HG03064 (cell line): ENCODE results near the gene MAP7D3.
A peak's percentile ranks its signal among the peaks of the same experiment; 100 is the strongest.
"Not testable (repeated sequence)": the region's sequence is repeated elsewhere in the genome, so short reads cannot be mapped to it uniquely, and the experiment has no call there.

Experiments
- ATAC-seq: cut with Tn5 transposase; IDR thresholded peaks from one replicate; pipeline ENCODE4 v1.9.1; 2021; ENCODE audit warnings: low read depth; ENCODE audit not compliant: unreplicated experiment

MAP7D3 gene

DNA sequence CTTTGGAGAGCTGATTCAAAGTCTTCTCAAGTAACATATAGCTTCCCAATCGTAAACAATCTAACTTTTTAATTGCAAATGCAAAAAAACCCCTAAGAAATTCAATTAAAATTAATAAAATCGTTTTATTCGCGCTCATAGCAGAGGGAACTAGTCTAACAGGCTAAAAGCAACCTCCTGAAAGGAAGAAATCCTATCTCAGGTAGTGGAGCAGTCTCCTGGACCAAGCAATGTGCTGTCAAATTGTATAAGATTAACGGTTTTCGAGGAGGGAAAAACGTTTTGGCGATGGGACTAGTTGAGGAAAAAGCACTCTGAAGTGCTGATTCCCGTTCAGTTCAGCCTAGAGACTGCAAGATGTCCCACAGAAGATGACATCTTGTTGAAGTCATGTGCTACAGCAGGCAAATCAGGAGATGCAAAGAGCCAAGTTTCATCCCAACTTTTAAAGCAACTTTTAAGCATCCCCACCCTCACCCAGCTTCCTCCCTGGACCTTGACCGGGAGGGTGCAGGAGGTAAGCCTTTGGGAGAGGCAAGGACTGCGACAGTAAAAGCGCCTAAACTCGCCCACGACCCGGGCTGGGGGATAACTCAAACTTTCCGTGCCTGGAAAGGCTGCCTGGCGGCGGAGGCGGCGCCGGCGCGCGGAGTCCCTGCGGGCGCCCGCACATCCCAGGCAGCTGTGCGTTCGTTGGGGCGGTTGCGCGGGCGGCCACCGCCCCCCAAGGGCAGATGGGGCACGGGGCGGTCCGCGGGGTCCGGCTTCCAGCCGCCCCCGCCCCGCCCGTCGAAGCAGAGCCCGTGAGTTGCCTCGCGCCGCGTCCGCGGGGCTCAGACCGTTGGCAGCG lies 784 bp downstream of the MAP7D3 start:
- peak; percentile 40 for ATAC-seq

DNA sequence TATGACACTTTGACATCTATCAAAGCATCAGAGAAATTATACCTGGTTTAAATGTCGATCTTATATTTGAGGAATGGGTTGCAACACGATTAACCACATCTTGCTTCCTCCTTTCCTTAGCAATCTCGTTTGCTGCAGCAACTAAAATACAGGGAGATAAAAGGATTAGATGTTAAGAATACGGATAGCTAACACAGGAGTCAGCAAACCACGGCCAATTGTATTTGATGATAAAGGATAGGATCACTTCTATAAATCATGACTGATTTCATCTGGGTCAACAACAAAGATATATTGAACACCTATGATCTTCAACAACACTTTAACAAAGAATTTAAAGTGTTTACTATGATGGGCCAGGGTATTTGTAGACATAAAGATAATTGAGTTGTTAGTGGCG lies 5.0 kb downstream of the MAP7D3 start:
- ATAC-seq: no peak

DNA sequence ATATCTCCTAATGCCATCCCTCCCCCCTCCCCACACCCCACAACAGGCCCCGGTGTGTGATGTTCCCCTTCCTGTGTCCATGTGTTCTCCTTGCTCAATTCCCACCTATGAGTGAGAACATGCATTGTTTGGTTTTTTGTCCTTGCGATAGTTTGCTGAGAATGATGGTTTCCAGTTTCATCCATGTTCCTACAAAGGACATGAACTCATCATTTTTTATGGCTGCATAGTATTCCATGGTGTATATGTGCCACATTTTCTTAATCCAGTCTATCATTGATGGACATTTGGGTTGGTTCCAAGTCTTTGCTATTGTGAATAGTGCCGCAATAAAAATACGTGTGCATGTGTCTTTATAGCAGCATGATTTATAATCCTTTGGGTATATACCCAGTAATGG lies 13.4 kb downstream of the MAP7D3 start:
- not testable (repeated sequence) for ATAC-seq

DNA sequence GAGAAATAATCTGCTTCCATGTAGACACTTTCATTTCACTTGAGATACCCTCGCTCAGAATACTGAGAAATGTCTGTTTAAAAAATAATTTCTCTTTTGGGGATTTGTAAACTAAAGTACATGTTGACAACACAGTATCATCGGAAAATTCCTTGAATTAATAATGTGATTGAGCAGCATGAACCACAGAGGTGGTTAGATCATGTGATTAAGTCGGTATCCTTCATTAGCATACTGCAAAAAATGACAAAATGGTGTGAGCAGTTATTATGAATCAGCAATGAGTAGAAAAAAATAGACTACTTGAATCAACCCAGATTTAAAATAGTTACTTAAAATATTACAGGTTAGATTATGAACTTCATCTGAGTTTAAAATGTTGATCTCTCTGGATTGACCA lies 14.1 kb downstream of the MAP7D3 start:
- ATAC-seq: no peak

DNA sequence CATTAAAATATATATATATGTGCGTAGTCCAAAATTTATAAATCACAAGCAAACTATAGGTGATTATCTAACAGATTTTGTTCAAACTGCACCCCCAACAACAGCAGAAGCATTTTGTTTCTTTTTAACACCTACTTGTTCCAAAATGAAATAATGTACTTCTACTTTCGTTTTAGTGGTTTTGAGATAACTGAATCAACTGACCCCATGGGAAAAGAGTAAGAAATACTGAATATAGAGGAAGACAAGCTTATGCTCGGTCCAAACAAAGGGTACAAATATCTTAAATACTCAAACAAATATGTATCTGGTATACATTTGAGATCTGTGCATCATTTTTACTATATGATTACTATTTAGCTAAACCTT lies 22.4 kb downstream of the MAP7D3 start:
- ATAC-seq: no peak

DNA sequence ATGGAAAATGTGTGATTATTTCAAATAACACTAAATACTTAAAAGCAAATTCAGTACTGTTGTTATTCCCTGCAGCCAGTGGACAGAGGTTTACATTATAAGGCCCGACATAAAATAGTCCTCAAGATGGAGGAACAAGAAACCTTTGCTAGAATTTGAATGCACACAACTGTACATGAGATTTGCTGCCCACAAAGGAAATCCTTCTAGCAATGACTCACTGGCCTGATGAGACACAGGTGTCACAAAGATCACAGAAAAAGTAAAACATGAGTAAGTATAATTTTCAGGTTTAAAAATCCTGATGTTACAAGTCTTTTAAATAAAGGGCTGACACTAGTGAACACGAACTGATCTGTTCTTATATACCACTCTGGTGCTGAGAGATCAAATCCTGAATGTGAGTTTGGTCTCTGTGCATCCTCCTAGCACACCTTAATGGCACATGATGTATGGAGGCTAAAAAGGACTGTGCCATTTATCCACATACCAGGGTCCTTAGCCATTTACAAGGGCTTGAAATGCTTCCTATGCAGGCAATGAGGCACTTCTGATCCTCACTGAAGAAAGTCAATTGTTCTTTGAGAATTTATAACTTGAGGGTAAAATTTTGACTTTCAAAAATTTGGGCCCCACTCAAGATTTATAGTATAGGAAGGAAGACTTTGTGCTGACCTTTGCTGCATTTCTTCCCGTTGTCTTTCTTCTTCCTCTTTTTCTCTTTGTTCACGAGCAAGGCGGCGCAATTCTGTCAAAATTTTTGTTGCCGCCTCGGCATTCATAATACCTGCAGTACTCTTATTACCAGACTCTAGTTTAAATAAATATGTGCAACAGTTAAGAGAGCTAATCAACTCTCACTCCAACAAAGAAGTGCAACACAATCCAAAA lies 23.0 kb downstream of the MAP7D3 start:
- no peak for ATAC-seq

DNA sequence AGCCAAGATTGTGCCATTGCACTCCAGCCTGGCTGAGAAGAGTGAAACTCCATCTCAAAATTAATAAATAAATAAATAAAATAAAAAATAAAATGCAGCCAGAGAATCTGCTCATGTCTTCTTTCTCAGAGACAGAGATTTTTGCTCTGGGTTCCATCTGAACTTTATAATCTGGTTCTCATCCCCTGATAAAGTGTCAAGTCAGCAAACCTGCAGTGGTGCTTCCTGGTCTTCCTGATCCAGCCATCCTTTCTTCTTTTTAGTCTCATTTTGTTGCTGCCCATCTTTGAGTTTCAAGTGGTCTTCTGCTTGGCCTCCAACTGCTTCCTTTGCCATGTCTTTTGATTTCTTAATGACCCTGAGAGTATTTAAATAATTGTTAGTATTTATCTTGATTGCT lies 24.1 kb downstream of the MAP7D3 start:
- no peak for ATAC-seq

DNA sequence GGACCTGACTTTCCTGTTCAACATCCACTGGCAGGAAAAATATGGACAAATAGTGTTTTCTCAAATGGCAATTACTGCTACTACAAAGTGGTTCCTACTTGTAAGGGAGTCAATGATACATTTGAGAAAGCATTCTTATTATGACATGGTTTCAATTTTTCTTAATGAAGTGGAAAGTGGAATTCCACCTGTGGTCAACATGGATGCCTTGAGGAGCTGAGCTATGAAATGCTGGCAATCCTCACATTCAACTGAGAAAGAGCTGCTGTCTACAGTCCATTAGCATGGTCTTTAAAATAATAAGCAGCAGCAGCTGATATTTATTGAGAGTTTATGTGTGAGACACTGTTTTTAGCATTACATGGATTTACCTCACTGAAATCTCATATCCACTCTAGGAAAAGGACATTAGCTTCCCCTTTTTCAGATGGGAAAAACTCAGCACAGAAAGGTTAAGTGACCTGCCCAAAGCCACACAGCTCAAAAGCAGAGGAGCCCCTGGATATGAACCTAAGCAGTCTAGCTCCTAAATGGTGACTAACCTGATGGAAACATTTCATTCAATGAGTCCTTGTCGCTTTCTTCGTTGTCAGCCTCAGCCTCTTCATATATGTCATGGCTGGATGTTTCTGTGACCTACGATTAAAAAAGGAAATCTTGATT lies 29.2 kb downstream of the MAP7D3 start:
- no peak for ATAC-seq

DNA sequence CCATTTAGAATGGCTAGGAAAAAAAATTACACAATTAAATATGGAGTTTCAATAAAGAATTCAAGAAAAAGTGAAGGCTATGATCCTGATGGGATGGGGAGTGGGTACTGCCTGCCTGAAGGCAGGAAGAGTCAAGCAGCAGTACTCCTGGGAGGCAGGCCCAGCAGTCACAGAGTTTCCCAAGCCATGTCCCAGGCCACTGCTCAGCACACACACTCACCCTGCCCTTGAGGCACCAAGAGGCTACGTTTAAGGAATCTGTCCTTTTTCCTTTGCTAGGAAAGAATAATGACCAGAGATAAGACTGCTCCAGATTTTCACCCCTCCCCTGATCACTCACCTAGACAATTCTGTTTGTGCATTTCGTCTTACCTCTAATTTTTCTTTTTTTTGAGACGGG lies 30.2 kb downstream of the MAP7D3 start:
- no peak for ATAC-seq

DNA sequence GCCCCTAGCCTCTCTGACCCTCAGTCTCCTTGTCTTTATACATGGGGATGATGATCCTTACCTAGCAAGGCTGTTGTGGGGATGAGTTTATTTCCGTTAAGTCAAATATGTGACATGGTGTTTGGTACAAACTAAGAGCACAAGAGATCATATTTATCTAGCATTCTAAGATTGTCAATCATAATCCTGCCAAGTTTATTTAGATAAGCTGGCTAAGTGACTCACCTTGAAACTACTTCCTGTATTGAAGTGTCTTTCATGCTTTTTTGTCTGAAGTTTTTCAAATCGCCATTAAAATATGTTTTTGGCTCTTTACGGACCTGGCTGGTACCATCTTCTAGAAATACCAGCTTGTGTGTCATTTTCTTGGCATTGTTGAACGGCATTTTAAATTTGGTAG lies 30.7 kb downstream of the MAP7D3 start:
- ATAC-seq: no peak

DNA sequence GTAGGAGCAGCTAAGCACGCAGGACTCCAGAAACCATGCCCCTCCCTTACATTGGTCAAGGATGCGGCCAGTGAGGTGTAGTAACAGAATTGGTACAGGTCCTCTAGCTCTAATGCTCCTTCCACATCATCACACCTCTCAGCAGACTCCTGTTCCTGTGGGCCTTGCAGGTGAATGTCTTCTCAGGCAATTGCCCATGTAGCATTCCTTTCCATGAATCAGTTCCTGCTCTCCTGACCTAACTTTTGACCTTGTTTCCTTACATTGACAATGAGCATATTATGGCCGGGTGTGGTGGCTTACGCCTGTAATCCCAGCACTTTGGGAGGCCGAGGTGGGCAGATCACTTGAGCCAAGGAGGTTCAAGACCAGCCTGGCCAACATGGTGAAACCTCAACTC lies 31.3 kb downstream of the MAP7D3 start:
- no peak for ATAC-seq

DNA sequence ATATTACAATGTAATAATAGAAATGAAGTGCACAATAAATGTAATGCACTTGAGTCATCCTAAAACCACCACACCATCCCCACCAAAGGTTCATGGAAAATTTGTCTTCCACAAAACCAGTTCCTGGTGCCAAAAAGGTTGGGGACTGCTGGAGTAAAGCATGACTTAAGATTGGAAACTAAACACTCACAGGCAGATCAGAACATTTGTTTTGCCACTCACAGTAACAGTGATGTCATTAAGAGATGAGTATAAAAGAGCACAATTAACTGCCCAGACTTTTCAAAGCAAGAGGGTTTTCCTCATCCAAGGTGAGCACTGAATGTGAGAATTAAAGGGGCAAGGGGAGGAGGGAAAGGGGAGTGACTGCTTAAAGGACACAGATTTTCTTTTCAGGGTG lies 35.6 kb downstream of the MAP7D3 start:
- no peak for ATAC-seq

DNA sequence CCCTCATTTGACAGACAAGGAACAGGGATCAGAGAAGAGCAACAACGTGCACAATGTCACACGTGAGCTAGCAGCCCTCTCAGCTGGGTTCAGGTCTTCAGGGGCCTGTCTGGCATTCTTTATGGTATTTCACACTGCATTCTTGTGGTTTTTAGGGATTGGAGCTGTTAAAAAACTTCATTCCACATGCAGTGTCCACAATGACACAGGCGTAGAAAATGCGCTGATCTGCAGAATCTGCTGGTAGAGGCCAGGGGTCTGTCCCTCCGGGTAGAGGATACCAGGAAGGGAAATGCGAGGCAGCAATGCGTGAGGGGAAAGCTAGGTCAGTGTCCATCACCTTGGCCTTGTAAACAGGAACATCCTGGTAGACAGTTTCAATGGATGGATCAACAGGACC lies 36.6 kb downstream of the MAP7D3 start:
- ATAC-seq: no peak

DNA sequence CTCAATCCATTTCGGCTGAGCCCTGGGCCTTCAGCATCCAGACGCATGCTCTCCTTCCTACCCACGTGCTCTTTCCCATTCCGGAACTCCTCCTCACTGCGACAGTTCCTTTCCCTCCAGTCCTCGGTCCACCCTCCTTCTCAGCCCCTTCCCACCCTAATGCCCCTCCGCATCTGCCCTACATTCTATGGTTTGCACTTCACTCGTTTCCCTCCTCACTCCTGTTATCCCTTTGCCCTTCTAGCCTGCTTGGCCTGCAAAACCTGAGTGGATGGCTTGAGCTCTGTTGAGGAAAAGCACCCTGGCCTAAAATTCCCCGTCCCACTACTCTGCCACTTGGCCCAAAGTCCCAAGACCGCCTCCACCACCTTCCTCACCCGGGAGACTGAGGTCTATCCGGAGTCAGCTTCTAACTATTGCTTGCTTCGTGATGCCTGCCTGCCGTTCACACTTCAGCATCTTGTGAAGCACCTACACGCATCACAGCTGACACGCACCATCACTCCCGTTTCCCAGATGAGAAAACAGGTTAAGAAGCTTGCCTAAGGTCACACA lies 38.6 kb downstream of the MAP7D3 start:
- no peak for ATAC-seq

DNA sequence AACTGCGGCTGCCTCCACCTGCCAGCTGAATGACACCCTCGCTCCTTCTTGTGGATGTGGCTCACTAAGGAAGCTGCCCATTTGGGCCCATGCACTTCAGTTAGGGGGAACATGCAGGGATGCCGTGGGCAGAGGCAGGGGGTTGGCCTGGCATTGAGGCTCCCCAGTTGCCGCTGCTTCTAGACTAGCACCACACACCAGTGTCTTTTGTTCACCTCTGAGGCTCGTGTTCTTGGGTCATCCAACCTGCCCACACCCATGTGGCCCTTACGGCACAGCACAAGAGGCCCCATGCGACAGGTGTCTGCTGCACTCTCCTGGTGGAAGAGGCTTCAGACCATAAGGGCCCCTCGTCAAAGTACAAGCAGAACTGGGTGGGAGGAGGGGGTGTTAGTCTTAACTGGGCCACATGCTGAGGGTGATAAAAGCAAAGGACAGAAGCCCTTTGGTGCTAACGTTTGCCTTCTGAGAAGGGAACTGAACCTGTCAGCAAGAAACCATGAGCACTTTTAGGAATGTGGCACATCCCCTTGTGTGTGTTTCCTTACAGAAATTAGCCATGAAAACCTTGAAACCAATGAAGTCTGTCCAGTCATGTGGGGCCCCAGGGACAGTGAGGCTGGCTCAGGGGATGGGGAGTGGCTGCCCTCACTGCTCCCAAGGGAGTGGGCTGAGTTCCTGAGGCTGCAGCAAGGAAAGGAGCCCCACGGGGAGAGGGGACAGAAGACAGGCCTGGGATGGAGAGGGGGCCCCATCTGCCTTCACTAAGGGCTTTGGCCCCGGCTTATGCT lies 39.2 kb downstream of the MAP7D3 start:
- no peak for ATAC-seq

DNA sequence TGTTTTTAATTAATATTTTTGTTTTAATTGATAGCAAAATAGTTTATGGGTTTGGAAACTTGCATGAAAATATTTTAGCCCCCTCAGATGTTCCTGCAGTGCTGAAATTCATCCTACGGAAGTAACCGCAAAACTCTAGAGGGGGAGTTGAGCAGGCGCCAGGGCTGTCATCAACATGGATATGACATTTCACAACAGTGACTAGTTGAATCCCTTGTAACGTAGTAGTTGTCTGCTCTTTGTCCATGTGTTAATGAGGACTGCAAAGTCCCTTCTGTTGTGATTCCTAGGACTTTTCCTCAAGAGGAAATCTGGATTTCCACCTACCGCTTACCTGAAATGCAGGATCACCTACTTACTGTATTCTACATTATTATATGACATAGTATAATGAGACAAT lies 40.4 kb downstream of the MAP7D3 start:
- no peak for ATAC-seq

DNA sequence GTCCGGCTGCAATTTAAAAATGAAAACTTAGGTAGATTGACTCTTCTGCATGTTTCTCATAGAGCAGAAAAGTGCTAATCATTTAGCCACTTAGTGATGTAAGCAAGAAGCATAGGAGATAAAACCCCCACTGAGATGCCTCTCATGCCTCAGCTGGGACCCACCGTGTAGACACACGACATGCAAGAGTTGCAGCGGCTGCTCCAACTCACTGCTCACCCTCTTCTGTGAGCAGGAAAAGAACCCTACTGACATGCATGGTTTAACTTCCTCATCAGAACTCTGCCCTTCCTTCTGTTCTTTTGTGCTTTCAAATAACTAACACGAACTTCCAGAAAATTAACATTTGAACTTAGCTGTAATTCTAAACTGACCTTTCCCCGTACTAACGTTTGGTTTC lies 41.0 kb downstream of the MAP7D3 start:
- ATAC-seq: no peak

DNA sequence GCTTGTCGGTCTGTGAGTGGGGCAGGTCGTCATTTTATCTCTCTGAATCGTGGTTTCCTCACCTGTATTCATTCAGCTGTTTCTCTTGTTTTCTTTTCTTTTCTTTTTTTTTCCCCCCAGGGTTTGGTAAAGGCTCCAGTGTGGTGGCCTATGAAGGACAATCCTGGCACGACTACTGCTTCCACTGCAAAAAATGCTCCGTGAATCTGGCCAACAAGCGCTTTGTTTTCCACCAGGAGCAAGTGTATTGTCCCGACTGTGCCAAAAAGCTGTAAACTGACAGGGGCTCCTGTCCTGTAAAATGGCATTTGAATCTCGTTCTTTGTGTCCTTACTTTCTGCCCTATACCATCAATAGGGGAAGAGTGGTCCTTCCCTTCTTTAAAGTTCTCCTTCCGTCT lies 41.4 kb downstream of the MAP7D3 start:
- ATAC-seq: no peak

DNA sequence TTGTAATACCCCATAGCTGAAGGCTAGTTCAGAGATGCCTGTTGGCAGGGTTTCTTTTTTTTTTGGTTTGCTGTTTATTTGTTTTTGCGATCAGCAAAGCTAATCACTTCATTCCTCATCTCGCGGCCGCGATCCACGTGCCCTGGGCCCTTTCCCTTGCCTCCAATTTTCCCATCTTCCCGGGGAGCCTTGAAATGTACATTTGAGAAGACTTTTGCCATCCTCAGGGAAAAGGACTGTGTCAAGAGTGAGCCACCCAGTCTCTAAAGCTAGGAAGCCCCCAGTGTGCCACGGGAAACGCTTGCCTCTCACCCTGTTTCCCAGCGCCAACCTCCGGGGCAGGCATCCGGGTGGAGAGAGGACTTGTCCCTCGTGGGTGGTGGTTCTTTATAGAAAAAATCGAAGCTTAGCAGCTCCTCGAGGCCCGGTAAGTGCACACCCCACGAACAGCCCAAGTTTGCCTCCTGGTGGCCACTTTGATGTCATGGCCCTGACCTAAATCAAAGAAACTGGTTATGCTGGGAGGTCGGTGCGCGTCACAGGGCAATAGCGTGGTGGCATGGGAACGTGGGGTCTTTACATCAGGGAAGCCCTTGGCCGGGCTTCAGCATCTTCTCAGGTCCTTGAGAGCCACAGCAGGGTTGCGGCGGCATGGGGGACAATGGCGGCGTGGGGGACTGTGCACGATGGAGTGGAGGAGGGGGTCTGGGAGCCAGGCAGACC lies 42.0 kb downstream of the MAP7D3 start:
- ATAC-seq: no peak

DNA sequence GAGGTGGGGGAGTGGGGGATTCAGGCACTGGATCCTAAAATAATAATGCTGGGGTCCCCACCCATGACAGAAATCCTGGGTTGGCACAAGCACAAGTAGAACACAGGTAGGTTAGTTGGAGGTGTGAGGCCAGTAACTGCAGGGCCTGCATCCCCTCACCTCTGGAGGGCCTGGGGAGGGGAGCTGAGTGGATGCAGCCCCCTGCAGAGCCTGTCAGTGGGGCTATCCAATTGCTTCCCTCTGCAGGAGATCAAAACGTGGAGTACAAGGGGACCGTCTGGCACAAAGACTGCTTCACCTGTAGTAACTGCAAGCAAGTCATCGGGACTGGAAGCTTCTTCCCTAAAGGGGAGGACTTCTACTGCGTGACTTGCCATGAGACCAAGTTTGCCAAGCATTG lies 43.7 kb downstream of the MAP7D3 start:
- no peak for ATAC-seq
